HEK293T (cell line): Measurements from ENCODE around the gene NSFL1C.

Source experiments
- CTCF ChIA-PET: fragments of 350-600 bp; formaldehyde crosslinking; extraction: SDS; loops from one replicate; lab custom pipeline; 2021; ENCODE audit warnings: antibody characterized with exemption, inconsistent platforms; lab: Yijun Ruan, JAX
- POLR2A ChIA-PET: fragments of 350-600 bp; formaldehyde crosslinking; extraction: SDS; loops from one replicate; lab custom pipeline; 2020; ENCODE audit warnings: antibody characterized with exemption, inconsistent platforms; lab: Yijun Ruan, JAX
- DNase-seq: peaks from one replicate; pipeline ENCODE4 v3.0.0; 2012; ENCODE audit warnings: mixed read lengths; ENCODE audit errors: extremely low spot score
- ARNT ChIP-seq: fragments of 450-650 bp; IDR thresholded peaks from 2 replicates; pipeline ENCODE4 v1.6.1; 2017; ENCODE audit warnings: mild to moderate bottlenecking
- BHLHE40 ChIP-seq: fragments of 450-650 bp; IDR thresholded peaks from 2 replicates; pipeline ENCODE4 v1.6.1; 2016; ENCODE audit warnings: mild to moderate bottlenecking, moderate library complexity, borderline replicate concordance
- CTBP1 ChIP-seq: fragments of 450-650 bp; IDR thresholded peaks from 2 replicates; pipeline ENCODE4 v1.6.1; 2016; ENCODE audit warnings: borderline replicate concordance
- ELF4 ChIP-seq: fragments of 450-650 bp; IDR thresholded peaks from 2 replicates; pipeline ENCODE4 v1.6.1; 2017; ENCODE audit warnings: antibody characterized with exemption
- FOXA1 ChIP-seq: fragments of 450-650 bp; IDR thresholded peaks from 2 replicates; pipeline ENCODE4 v1.6.1; 2016; ENCODE audit warnings: mild to moderate bottlenecking
- FOXK2 ChIP-seq: fragments of 450-650 bp; IDR thresholded peaks from 2 replicates; pipeline ENCODE4 v1.6.1; 2016; ENCODE audit warnings: mild to moderate bottlenecking
- FOXM1 ChIP-seq: fragments of 450-650 bp; IDR thresholded peaks from 2 replicates; pipeline ENCODE4 v1.6.1; 2017; ENCODE audit warnings: mild to moderate bottlenecking, borderline replicate concordance
- HDGF ChIP-seq: fragments of 450-650 bp; IDR thresholded peaks from 2 replicates; pipeline ENCODE4 v1.6.1; 2017; ENCODE audit warnings: antibody characterized with exemption, borderline replicate concordance
- L3MBTL2 ChIP-seq: fragments of 450-650 bp; conservative IDR thresholded peaks from 2 replicates; pipeline ENCODE4 v1.6.1; 2016; ENCODE audit warnings: mild to moderate bottlenecking
- LEF1 ChIP-seq: fragments of 450-650 bp; IDR thresholded peaks from 2 replicates; pipeline ENCODE4 v1.6.1; 2017; ENCODE audit warnings: mild to moderate bottlenecking, borderline replicate concordance
- NFRKB ChIP-seq: fragments of 450-650 bp; IDR thresholded peaks from 2 replicates; pipeline ENCODE4 v1.6.1; 2016; ENCODE audit warnings: mild to moderate bottlenecking, moderate library complexity
- PKNOX1 ChIP-seq: fragments of 450-650 bp; IDR thresholded peaks from 2 replicates; pipeline ENCODE4 v1.6.1; 2016
- SP1 ChIP-seq: fragments of 450-650 bp; IDR thresholded peaks from 2 replicates; pipeline ENCODE4 v1.6.1; 2017
- SUZ12 ChIP-seq: fragments of 450-650 bp; IDR thresholded peaks from 2 replicates; pipeline ENCODE4 v1.6.1; 2016; ENCODE audit warnings: mild to moderate bottlenecking
- TARDBP ChIP-seq: fragments of 450-650 bp; IDR thresholded peaks from 2 replicates; pipeline ENCODE4 v1.6.1; 2016
- ZNF384 ChIP-seq: fragments of 450-650 bp; IDR thresholded peaks from 2 replicates; pipeline ENCODE4 v1.6.1; 2016

Gene NSFL1C

GRCh38 chr20:1426231-1426849 is 40.3 kb downstream of the NSFL1C start:
- ChIA-PET POLR2A (no interaction called here), CTCF (interaction anchor here (1.0 kb wide), 1 partner anchor 11 kb away, joined by 5 read pairs; no protein-coding TSS in a partner anchor)
- TF ChIP-seq LEF1: no peak
- no peak for TF ChIP-seq CTBP1
- no peak for TF ChIP-seq FOXA1
- TF ChIP-seq FOXK2: no peak
- TF ChIP-seq L3MBTL2: no peak
- TF ChIP-seq SP1: no peak
- no peak for TF ChIP-seq PKNOX1
- TF ChIP-seq ELF4: no peak
- no peak for TF ChIP-seq ARNT
- TF ChIP-seq TARDBP: no peak
- TF ChIP-seq FOXM1: no peak
- no peak for TF ChIP-seq ZNF384
- DNase-seq: no peak

GRCh38 chr20:1424336-1424735 is 42.3 kb downstream of the NSFL1C start:
- DNase-seq: no peak
- ChIA-PET CTCF (no interaction called here), POLR2A (no interaction called here)
- no peak for TF ChIP-seq FOXK2
- TF ChIP-seq ARNT: no peak
- no peak for TF ChIP-seq BHLHE40
- TF ChIP-seq FOXM1: no peak
- TF ChIP-seq PKNOX1: no peak
- no peak for TF ChIP-seq SUZ12
- TF ChIP-seq HDGF: no peak
- no peak for TF ChIP-seq LEF1
- TF ChIP-seq ZNF384: no peak
- TF ChIP-seq ELF4: no peak
- no peak for TF ChIP-seq NFRKB
- no peak for TF ChIP-seq TARDBP
- TF ChIP-seq CTBP1: no peak
- TF ChIP-seq SP1: no peak
- no peak for TF ChIP-seq FOXA1
- TF ChIP-seq L3MBTL2: no peak

GRCh38 chr20:1423625-1424106 is 43.0 kb downstream of the NSFL1C start:
- CTCF ChIA-PET: no interaction called here
- TF ChIP-seq SP1: no peak
- no peak for TF ChIP-seq ZNF384
- TF ChIP-seq PKNOX1: peak; percentile 61
- no peak for TF ChIP-seq FOXK2
- DNase-seq: peak; percentile 49
- POLR2A ChIA-PET: no interaction called here

- no peak for DNase-seq
- ChIA-PET CTCF (no interaction called here), POLR2A (no interaction called here)
- no peak for TF ChIP-seq LEF1
- TF ChIP-seq SP1: no peak
- TF ChIP-seq PKNOX1: no peak
- TF ChIP-seq CTBP1: no peak
- TF ChIP-seq SUZ12: no peak
- no peak for TF ChIP-seq BHLHE40
- TF ChIP-seq FOXM1: no peak
- TF ChIP-seq ZNF384: no peak
- no peak for TF ChIP-seq ELF4
- TF ChIP-seq ARNT: no peak
- no peak for TF ChIP-seq FOXK2
- no peak for TF ChIP-seq NFRKB
- TF ChIP-seq TARDBP: no peak
- no peak for TF ChIP-seq HDGF
- TF ChIP-seq FOXA1: no peak
- TF ChIP-seq L3MBTL2: no peak
Observed at GRCh38 chr20:1423206-1423605, 43.4 kb downstream of the NSFL1C start.

GRCh38 chr20:1422753-1423152 is 43.9 kb downstream of the NSFL1C start:
- ChIA-PET POLR2A (no interaction called here), CTCF (no interaction called here)
- no peak for TF ChIP-seq CTBP1
- TF ChIP-seq ELF4: no peak
- TF ChIP-seq FOXA1: no peak
- TF ChIP-seq SP1: no peak
- no peak for TF ChIP-seq TARDBP
- no peak for DNase-seq

- ChIA-PET POLR2A (no interaction called here), CTCF (no interaction called here)
- no peak for DNase-seq
- no peak for TF ChIP-seq FOXA1
- no peak for TF ChIP-seq FOXM1
- TF ChIP-seq CTBP1: no peak
- TF ChIP-seq ELF4: no peak
- no peak for TF ChIP-seq SUZ12
- TF ChIP-seq TARDBP: no peak
- no peak for TF ChIP-seq ZNF384
- no peak for TF ChIP-seq L3MBTL2
- no peak for TF ChIP-seq SP1
- no peak for TF ChIP-seq NFRKB
- TF ChIP-seq FOXK2: no peak
- no peak for TF ChIP-seq BHLHE40
Observed at GRCh38 chr20:1420066-1420465, 46.6 kb downstream of the NSFL1C start.
